Uterus (tissue), 2 donors: ENCODE data around the gene TMEM263.

Source experiments
- CTCF ChIP-seq, 4 experiments: fragments of 200-600 bp in 2 of 4; fragments of 450-650 bp in 2 of 4; sonication (generic) in 2 of 4; IDR thresholded peaks; one replicate each; pipeline ENCODE4 v1.5.1; 2016 to 2019; ENCODE audit warnings: antibody characterized with exemption in 4 of 4, mild to moderate bottlenecking in 2 of 4, moderate library complexity in 1 of 4
- POLR2A ChIP-seq, 2 donors: fragments of 450-650 bp; IDR thresholded peaks; one replicate each; pipeline ENCODE4 v1.6.1; 2016; ENCODE audit warnings: antibody characterized with exemption in 2 of 2, mild to moderate bottlenecking in 1 of 2, moderate library complexity in 1 of 2

DNA sequence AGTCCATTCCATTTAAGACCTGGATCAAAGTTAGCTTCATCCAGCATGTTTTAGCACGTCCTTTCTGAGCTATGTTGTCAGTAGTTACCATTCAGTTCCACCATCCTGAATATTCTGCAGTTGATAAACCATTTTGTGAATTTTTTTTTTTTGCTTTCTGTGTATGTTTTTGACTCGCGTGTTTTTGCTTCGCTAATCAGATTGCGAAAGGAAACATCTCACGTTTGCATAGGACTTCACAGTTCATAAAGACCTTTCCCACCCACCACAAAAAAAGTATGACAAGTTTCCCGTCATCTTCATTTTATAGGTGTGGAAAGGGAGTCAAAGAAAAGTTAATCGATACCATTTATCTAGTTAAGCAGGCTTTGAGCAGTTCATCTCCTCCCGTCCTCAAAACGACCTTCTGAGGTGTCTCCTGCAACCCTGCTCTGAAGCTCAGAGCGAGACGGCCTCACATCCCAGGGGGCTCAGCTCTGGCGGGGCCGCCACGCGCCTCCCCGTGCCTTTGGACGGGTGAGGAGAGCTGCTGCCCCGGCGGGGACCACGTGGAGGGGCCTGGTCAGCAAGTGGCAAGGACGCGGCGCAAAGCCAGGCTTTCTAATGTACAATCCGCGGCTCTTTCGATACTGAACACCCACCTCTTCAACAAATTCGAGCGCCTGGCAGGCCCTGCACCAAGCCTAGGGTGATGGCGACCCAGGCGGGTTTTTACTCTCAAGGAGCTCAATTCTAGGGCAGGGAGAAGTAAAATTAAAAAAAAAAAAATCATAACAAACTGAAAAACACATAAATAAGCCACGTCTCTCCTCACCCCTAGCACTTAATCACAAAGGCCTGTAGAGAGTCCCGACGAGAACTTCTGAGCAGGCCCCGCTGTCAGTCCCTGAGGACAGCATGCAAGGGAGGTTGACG is 988 bp upstream of the TMEM263 start:
- TF ChIP-seq CTCF (IDR thresholded peaks at IDR 0.05) (no peak), POLR2A (IDR thresholded peaks at IDR 0.05) (no peak)
